Fibroblast of lung (primary cell): Measurements from ENCODE around the gene ATP2B3. TPM values are rescaled to one million over a fixed set of nuclear protein-coding genes. Genes with fewer than 3 reads are reported as not detected.

Experiments
- DNase-seq, 2 donors: peaks; one replicate each; pipeline versions ENCODE4 v3.0.0 to v3.0.0-alpha.2; 2010; ENCODE audit warnings: low read depth in 2 of 2
- H2AFZ ChIP-seq: 2 replicates; pipeline ENCODE4 v1.5.1; 2012; ENCODE audit warnings: low read length, control low read depth, inconsistent platforms
- H3K27ac ChIP-seq: 2 replicates; pipeline ENCODE4 v1.5.1; 2011; ENCODE audit warnings: low read length, control low read depth; ENCODE audit not compliant: insufficient read depth
- H3K27me3 ChIP-seq: 2 replicates; pipeline ENCODE4 v1.5.1; 2011; ENCODE audit warnings: mild to moderate bottlenecking, low read length; ENCODE audit not compliant: control insufficient read depth, insufficient read depth
- H3K36me3 ChIP-seq: 2 replicates; pipeline ENCODE4 v1.5.1; 2011; ENCODE audit warnings: low read length; ENCODE audit not compliant: control insufficient read depth, insufficient read depth
- H3K4me1 ChIP-seq: 2 replicates; pipeline ENCODE4 v1.5.1; 2011; ENCODE audit warnings: low read length; ENCODE audit not compliant: control insufficient read depth, insufficient read depth; ENCODE audit errors: extremely low read depth
- H3K4me2 ChIP-seq: 2 replicates; pipeline ENCODE4 v1.5.1; 2011; ENCODE audit warnings: low read length, control low read depth; ENCODE audit not compliant: insufficient read depth; ENCODE audit errors: extremely low read depth
- H3K4me3 ChIP-seq, 4 experiments: fragments of 200-600 bp in 1 of 4; sonication (generic) in 1 of 4; replicated peaks in 1 of 4; 2 replicates each; pipeline ENCODE4 v1.5.1; 2011 to 2016; ENCODE audit warnings: low read length in 4 of 4, low read depth in 3 of 4, mild to moderate bottlenecking in 3 of 4, control low read depth in 2 of 4, inconsistent platforms in 1 of 4, mixed read lengths in 1 of 4; ENCODE audit not compliant: insufficient read depth in 1 of 4; ENCODE audit errors: control extremely low read depth in 1 of 4
- H3K79me2 ChIP-seq: 2 replicates; pipeline ENCODE4 v1.5.1; 2012; ENCODE audit warnings: mild to moderate bottlenecking, low read length, inconsistent platforms; ENCODE audit not compliant: control insufficient read depth, insufficient read depth
- H3K9ac ChIP-seq: 2 replicates; pipeline ENCODE4 v1.5.1; 2011; ENCODE audit warnings: mild to moderate bottlenecking, low read length, control low read depth; ENCODE audit not compliant: insufficient read depth
- H3K9me3 ChIP-seq: 2 replicates; pipeline ENCODE4 v1.5.1; 2012; ENCODE audit warnings: low read depth, low read length; ENCODE audit not compliant: control insufficient read depth, insufficient read depth
- H4K20me1 ChIP-seq: 2 replicates; pipeline ENCODE4 v1.5.1; 2011; ENCODE audit warnings: low read length; ENCODE audit not compliant: control insufficient read depth, insufficient read depth; ENCODE audit errors: extremely low read depth
- CTCF ChIP-seq, 2 donors: IDR thresholded peaks in 1 of 2; conservative IDR thresholded peaks in 1 of 2; 1 replicate in 1 of 2; 2 replicates in 1 of 2; pipeline ENCODE4 v1.5.1; 2011 to 2012; ENCODE audit warnings: low read length in 2 of 2, control low read depth in 1 of 2, inconsistent platforms in 1 of 2, low read depth in 1 of 2, mild to moderate bottlenecking in 1 of 2
- EZH2 ChIP-seq: IDR thresholded peaks from 2 replicates; pipeline ENCODE4 v1.5.1; 2012; ENCODE audit warnings: low read length, control low read depth, mild to moderate bottlenecking; ENCODE audit errors: missing control alignments
- polyA plus RNA-seq, 2 donors: library from polyadenylated mRNA; depleted of rRNA in 1 of 2; stranded (reverse) in 1 of 2; unstranded in 1 of 2; fragments of >200 nt; gene quantifications; 2 replicates each; pipeline ENCODE4 v1.2.1, GENCODE V29; 2011 to 2012; ENCODE audit warnings: missing spikeins in 1 of 2
- total RNA-seq: library from RNA; depleted of rRNA; stranded (reverse); fragments of >200 nt; gene quantifications from 2 replicates; pipeline ENCODE4 v1.2.1, GENCODE V29; 2014

Gene ATP2B3
- total and polyA plus RNA-seq, 2 donors (not counting 1 experiment from before 2014, with no cell fraction given) = not detected

DNA sequence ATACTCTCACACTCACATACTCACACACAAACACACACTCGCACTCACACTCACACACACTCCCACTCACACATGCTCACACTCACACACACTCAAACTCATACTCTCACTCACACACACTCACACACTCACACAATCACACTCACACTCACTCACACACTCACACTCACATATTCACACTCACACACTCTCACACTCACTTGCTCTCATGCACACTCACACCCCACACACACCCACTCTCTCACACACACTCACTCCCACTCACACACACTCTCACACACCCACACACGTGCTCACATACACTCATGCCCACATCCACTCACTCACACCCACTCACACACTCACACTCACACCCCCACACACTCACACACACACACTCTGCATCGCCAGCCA lies 4.9 kb upstream of the ATP2B3 start:
- no peak overlapping the region for H3K27ac ChIP-seq
- no peaks in the 10 kb centered on the region for H3K4me1 ChIP-seq
- H3K27me3 ChIP-seq = peaks cover 4% of the 10 kb centered on the region
- TF ChIP-seq CTCF (conservative IDR thresholded peaks at IDR 0.05 in 1 of 2, IDR thresholded peaks at IDR 0.05 in 1 of 2; ENCODE audit: low read depth in 1 of 2, low read length in 2 of 2) (no peak), EZH2 (no peak)
- H3K36me3 ChIP-seq = no peaks in the 10 kb centered on the region
- no peak overlapping the region for H3K4me2 ChIP-seq
- no peaks in the 10 kb centered on the region for H4K20me1 ChIP-seq
- H3K4me3 ChIP-seq = no peak overlapping the region
- H3K9me3 ChIP-seq = no peaks in the 10 kb centered on the region
- no peaks in the 10 kb centered on the region for H3K79me2 ChIP-seq
- H2AFZ ChIP-seq = no peak overlapping the region
- no peak for DNase-seq
- H3K9ac ChIP-seq = no peak overlapping the region

DNA sequence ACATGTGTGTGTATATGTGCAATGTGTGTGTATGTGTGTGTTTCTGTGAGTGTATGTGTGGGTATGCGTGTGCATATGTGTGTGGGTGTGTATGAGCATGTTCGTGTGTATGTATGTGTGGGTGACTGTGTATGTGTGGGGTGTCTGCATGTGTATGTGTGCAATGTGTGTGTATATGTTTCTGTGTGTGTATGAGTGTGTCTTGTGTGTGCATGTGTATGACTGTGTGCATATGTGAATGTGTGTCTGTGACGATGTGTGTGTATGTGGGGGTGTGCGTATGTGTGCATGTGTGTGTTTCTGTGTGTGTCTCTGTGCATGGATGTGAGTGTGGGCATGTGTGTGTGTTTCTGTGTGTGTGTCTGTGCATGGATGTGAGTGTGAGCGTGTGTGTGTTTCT lies 4.2 kb upstream of the ATP2B3 start:
- Histone ChIP-seq H3K79me2 (no peaks in the 10 kb centered on the region), H3K27me3 (peaks cover 4% of the 10 kb centered on the region)
- peak in 1 of 2 donors; percentile 49 for DNase-seq

DNA sequence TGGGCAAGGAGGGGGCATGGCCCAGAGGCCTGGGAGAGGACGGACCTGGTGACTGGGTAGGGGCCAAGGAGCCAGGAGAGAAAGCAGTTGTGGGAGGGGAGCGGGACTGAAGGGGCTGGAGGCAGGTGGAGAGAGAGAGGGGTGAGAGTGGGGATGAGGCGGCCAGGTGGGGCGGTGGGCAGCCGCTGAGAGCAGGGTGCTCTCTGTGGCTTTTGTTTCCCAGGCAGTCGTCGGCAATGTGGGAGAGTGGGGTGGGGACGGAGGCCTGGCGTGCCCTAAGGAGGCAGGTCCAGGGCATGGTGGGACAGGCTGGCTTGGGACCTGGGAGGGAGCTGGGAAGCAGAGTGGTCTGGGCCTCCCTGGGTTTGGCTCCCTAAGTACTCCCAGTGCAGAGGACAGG lies 3.2 kb upstream of the ATP2B3 start:
- Histone ChIP-seq H3K9me3 (no peaks in the 10 kb centered on the region), H3K4me3 (no peak overlapping the region), H3K9ac (no peak overlapping the region), H2AFZ (no peak overlapping the region), H3K27ac (no peak overlapping the region), H4K20me1 (no peaks in the 10 kb centered on the region), H3K27me3 (peaks cover 7% of the 10 kb centered on the region), H3K4me2 (no peak overlapping the region), H3K79me2 (no peaks in the 10 kb centered on the region), H3K4me1 (no peaks in the 10 kb centered on the region), H3K36me3 (no peaks in the 10 kb centered on the region)
- DNase-seq = no peak
- TF ChIP-seq EZH2 (no peak), CTCF (conservative IDR thresholded peaks at IDR 0.05 in 1 of 2, IDR thresholded peaks at IDR 0.05 in 1 of 2; ENCODE audit: low read depth in 1 of 2, low read length in 2 of 2) (no peak)

More for the DNA sequence above, 4.2 kb upstream of the ATP2B3 start:
- Histone ChIP-seq H2AFZ (no peak overlapping the region), H3K27ac (no peak overlapping the region), H4K20me1 (no peaks in the 10 kb centered on the region), H3K4me1 (no peaks in the 10 kb centered on the region), H3K9ac (no peak overlapping the region), H3K4me3 (no peak overlapping the region), H3K9me3 (no peaks in the 10 kb centered on the region), H3K4me2 (no peak overlapping the region), H3K36me3 (no peaks in the 10 kb centered on the region)
- TF ChIP-seq CTCF (conservative IDR thresholded peaks at IDR 0.05 in 1 of 2, IDR thresholded peaks at IDR 0.05 in 1 of 2; ENCODE audit: low read depth in 1 of 2, low read length in 2 of 2) (no peak), EZH2 (no peak)
